Omental fat pad (tissue), 4 donors: Measurements from ENCODE around the gene S1PR5. TPM values are rescaled to one million over a fixed set of nuclear protein-coding genes. Genes with fewer than 3 reads are reported as not detected.
A peak's percentile ranks its signal among the peaks of the same experiment; 100 is the strongest.

ENCODE experiments used
- ATAC-seq: fragments of 150-250 bp; one replicate; pipeline ENCODE4 v1.9.1; 2016; ENCODE audit warnings: mild to moderate bottlenecking, moderate library complexity; ENCODE audit not compliant: low FRiP score
- DNase-seq: peaks from one replicate; pipeline ENCODE4 v3.0.0-alpha.2; 2019; ENCODE audit warnings: low spot score
- CTCF ChIP-seq, 3 donors: fragments of 450-650 bp; IDR thresholded peaks; one replicate each; pipeline ENCODE4 v1.5.1; 2016 to 2017; ENCODE audit warnings: antibody characterized with exemption in 3 of 3, mild to moderate bottlenecking in 3 of 3, moderate library complexity in 2 of 3
- total RNA-seq, 4 donors: library from RNA; depleted of rRNA; stranded (reverse); fragments of >200 nt; gene quantifications; one replicate each; pipeline ENCODE4 v1.1.0, GENCODE V29; 2016

The S1PR5 gene
- total RNA-seq, 4 donors from 2014 or later, result 0.47 to 0.72 (median 0.56) TPM

GRCh38 chr19:10520652-10521318 is 3.5 kb upstream of the S1PR5 start:
- DNase-seq (no peak), ATAC-seq (no peak)
- TF ChIP-seq CTCF (IDR thresholded peaks at IDR 0.05), result no peak

- ATAC-seq, result no peak
- TF ChIP-seq CTCF (IDR thresholded peaks at IDR 0.05), result no peak
- no peak for DNase-seq
Observed at GRCh38 chr19:10519421-10519820, 2.2 kb upstream of the S1PR5 start.

- no peak for TF ChIP-seq CTCF (IDR thresholded peaks at IDR 0.05)
- ATAC-seq (no peak), DNase-seq (no peak)
Observed at GRCh38 chr19:10518444-10519361, 1.5 kb upstream of the S1PR5 start.

GRCh38 chr19:10517760-10518443 is 655 bp upstream of the S1PR5 start:
- DNase-seq (no peak), ATAC-seq (peak; percentile 62)
- no peak for TF ChIP-seq CTCF (IDR thresholded peaks at IDR 0.05)

GRCh38 chr19:10516671-10517286 is 468 bp downstream of the S1PR5 start:
- no peak for ATAC-seq
- no peak for DNase-seq
- no peak for TF ChIP-seq CTCF (IDR thresholded peaks at IDR 0.05)

GRCh38 chr19:10516064-10516385 is 1.2 kb downstream of the S1PR5 start:
- ATAC-seq (no peak), DNase-seq (no peak)
- no peak for TF ChIP-seq CTCF (IDR thresholded peaks at IDR 0.05)
